ENCODE data around the gene PTPDC1. TPM values are rescaled to one million over a fixed set of nuclear protein-coding genes. Genes with fewer than 3 reads are reported as not detected.

Gene PTPDC1
- total and polyA plus RNA-seq, 9 of the 15 experiments (the other 6 are each of a cell fraction or from before 2014, with no cell fraction given): 1.1 to 8.1 (median 5.7) TPM

DNA sequence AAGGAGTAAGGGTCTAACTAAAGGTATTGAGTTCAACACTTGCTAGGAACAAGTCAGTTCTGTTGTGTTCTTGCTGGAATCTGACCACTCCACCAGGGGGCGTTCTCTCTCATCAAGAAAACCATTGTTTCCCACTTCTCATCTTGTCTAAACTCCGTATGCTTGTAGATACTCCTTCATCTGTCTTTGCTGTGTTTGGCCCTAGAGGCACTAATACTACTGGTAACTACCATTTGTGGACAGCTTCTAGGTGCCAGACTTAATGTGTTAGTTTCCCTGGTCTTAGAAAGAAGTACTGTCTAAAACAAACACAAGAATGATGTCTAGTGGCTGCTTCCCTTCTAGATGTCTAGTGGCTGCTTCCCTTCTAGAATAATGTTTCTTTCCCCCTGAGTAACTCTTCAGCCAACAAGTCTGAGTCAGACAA lies 18.7 kb upstream of the PTPDC1 start (continued):
- TF ChIP-seq, protein P1, sequence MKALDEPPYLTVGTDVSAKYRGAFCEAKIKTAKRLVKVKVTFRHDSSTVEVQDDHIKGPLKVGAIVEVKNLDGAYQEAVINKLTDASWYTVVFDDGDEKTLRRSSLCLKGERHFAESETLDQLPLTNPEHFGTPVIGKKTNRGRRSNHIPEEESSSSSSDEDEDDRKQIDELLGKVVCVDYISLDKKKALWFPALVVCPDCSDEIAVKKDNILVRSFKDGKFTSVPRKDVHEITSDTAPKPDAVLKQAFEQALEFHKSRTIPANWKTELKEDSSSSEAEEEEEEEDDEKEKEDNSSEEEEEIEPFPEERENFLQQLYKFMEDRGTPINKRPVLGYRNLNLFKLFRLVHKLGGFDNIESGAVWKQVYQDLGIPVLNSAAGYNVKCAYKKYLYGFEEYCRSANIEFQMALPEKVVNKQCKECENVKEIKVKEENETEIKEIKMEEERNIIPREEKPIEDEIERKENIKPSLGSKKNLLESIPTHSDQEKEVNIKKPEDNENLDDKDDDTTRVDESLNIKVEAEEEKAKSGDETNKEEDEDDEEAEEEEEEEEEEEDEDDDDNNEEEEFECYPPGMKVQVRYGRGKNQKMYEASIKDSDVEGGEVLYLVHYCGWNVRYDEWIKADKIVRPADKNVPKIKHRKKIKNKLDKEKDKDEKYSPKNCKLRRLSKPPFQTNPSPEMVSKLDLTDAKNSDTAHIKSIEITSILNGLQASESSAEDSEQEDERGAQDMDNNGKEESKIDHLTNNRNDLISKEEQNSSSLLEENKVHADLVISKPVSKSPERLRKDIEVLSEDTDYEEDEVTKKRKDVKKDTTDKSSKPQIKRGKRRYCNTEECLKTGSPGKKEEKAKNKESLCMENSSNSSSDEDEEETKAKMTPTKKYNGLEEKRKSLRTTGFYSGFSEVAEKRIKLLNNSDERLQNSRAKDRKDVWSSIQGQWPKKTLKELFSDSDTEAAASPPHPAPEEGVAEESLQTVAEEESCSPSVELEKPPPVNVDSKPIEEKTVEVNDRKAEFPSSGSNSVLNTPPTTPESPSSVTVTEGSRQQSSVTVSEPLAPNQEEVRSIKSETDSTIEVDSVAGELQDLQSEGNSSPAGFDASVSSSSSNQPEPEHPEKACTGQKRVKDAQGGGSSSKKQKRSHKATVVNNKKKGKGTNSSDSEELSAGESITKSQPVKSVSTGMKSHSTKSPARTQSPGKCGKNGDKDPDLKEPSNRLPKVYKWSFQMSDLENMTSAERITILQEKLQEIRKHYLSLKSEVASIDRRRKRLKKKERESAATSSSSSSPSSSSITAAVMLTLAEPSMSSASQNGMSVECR (CRISPR knock-in tag; IDR thresholded peaks at IDR 0.05): 0 out of 2 replicates have a peak, but pooled peaks have one; percentile 25
- TF ChIP-seq CREBBP (IDR thresholded peaks at IDR 0.05; ENCODE audit: low read depth, low read length): no peak
- TF ChIP-seq CC2D1A (IDR thresholded peaks at IDR 0.05): 0 out of 2 replicates have a peak, but pooled peaks have one; percentile 41
- 0 out of 2 replicates have a peak, but pooled peaks have one; percentile 20 for TF ChIP-seq TEAD4 (IDR thresholded peaks at IDR 0.05; ENCODE audit: low read length)
- no peak for TF ChIP-seq TEAD4 (CRISPR knock-in tag; IDR thresholded peaks at IDR 0.05; ENCODE audit: borderline replicate concordance)
- no peak for TF ChIP-seq XRCC5 (IDR thresholded peaks at IDR 0.05; ENCODE audit: low read depth, low read length)
- no peak for TF ChIP-seq SAFB2 (IDR thresholded peaks at IDR 0.05; ENCODE audit: borderline replicate concordance, low read depth, low read length, severe bottlenecking)
- TF ChIP-seq CHCHD3 (CRISPR knock-in tag; IDR thresholded peaks at IDR 0.05): no peak
- TF ChIP-seq ZNF263 (CRISPR knock-in tag; IDR thresholded peaks at IDR 0.05; ENCODE audit: borderline replicate concordance): no peak
- TF ChIP-seq SFPQ (IDR thresholded peaks at IDR 0.05; ENCODE audit: low read depth, low read length): no peak
- TF ChIP-seq ZFX (CRISPR knock-in tag; IDR thresholded peaks at IDR 0.05): no peak
- TF ChIP-seq NRF1 (conservative IDR thresholded peaks at IDR 0.05 in 1 of 2, IDR thresholded peaks at IDR 0.05 in 1 of 2): no peak
- TF ChIP-seq, protein P2, sequence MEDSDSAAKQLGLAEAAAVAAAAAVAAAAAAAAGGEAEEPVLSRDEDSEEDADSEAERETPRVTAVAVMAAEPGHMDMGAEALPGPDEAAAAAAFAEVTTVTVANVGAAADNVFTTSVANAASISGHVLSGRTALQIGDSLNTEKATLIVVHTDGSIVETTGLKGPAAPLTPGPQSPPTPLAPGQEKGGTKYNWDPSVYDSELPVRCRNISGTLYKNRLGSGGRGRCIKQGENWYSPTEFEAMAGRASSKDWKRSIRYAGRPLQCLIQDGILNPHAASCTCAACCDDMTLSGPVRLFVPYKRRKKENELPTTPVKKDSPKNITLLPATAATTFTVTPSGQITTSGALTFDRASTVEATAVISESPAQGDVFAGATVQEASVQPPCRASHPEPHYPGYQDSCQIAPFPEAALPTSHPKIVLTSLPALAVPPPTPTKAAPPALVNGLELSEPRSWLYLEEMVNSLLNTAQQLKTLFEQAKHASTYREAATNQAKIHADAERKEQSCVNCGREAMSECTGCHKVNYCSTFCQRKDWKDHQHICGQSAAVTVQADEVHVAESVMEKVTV (CRISPR knock-in tag; IDR thresholded peaks at IDR 0.05): peak; percentile 74
- peak; percentile 83 to 96 for TF ChIP-seq RAD21 (CRISPR knock-in tag; conservative IDR thresholded peaks at IDR 0.05 in 1 of 2, IDR thresholded peaks at IDR 0.05 in 1 of 2)
- TF ChIP-seq CBX3 (IDR thresholded peaks at IDR 0.05; ENCODE audit: borderline replicate concordance in 1 of 2, low read length in 2 of 2): peak in 1 of 2 experiments; percentile 29; a peak in 1 of 3 replicates
- 0 out of 4 replicates have a peak, but pooled peaks of 1 of the 2 experiments have one; percentile 59 for TF ChIP-seq TEAD1 (CRISPR knock-in tag; IDR thresholded peaks at IDR 0.05)
- no peak for TF ChIP-seq NFYB (IDR thresholded peaks at IDR 0.05; ENCODE audit: extremely low read depth, insufficient read length)
- no peak for TF ChIP-seq TCF7 (IDR thresholded peaks at IDR 0.05; ENCODE audit: borderline replicate concordance)
- no peak for TF ChIP-seq ZNF699 (CRISPR knock-in tag; IDR thresholded peaks at IDR 0.05; ENCODE audit: insufficient replicate concordance)
- TF ChIP-seq ZNF212 (CRISPR knock-in tag; IDR thresholded peaks at IDR 0.05): no peak
- TF ChIP-seq HIVEP1 (CRISPR knock-in tag; IDR thresholded peaks at IDR 0.05): no peak

All from K562 (cell line).